NCI-H1105 (cell line): ENCODE measurements around the gene PRR33.

Experiments used
- DNase-seq: peaks from one replicate; lab custom pipeline; 2025; lab: John Stamatoyannopoulos, UW

PRR33 gene

DNA sequence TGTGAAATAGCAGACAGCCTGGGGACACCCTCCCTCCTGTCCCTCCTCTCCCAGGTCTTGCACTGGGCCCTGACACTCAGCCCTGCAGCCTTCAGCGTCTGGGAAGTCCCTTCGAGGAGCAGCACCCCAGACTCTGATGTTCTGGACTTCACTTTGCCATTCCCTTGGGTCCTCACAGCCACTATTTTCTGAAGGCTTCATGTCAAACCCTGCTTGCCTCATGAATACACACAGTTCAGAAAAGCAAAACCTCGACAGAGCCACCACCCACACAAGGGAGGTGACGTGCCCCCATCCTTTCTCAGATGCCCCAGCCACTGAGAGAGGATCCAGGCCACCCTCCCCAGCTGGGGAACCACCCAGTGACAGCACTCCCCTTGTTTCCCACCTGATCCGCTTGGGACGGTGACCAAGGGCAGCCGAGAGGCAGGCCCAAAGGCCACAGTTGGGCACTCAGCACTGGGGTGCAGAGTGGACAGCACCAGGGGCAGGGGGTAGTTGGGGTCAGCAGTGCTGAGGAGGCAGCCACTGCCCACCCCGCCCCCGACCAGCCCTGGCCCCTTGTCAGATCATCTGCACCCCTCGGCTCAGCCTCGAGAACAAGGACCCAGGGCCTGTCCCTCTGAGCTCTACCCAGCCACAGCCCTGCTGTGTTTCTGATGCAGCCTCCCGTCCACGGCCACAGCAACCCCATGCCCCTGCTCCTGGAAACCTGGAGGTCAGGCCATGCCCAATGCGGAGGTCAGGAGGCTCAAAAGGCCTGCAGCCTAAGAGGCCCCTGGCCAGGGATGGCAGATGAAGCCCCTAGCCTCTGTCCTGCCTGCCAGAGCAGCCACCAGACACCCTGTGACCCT is 24.7 kb upstream of the PRR33 start:
- DNase-seq, result no peak

DNA sequence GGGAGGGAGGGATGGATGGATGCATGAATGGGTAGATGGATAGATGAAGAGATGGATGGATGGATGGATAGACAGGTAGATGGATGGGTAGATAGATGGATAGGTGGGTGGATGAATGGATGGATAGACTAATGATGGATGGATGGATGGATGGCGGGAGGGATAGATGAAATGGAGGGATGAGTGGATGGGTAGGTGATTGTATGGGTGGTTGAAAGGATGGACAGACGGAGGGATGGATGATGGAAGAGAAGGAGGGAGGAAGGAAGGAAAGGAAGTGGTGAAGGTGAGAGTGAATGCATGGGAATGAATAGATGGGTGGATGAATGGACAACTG is 24.1 kb upstream of the PRR33 start:
- no peak for DNase-seq

DNA sequence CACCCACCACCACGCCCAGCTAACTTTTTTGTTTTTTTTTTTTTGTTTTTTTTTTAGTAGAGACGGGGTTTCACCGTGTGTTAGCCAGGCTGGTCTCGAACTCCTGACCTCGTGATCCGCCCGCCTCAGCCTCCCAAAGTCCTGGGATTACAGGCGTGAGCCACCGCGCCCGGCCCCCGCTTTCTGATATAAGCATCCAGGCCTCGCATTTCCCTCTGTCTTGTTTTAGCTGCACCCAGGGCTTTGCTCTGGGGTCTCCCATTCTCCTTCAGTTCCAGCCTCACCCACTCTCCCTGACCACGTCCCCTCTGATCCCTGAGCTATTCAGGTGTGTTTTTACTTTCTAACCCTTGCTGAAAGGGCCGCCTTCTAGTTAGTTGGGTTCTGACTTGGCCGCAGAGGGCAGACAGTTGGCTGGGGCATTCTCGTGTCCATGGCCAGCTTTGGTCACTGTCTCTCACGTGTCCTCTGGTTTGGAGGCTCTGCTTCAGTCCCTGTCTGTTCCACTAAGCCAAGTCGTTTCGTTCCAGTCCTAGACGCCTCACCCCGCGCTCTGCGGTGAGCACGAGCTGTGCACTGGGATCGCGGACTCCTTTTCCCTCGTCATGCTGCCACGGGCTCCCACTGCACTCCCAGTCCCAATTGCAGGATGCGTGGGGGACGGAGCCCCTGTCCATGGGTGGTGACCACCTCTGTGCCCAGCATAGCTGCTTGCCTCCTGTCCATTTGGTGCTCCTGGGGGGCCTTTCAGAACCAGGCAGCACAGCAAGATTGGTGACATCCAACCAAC is 21.8 kb upstream of the PRR33 start:
- DNase-seq, result no peak

DNA sequence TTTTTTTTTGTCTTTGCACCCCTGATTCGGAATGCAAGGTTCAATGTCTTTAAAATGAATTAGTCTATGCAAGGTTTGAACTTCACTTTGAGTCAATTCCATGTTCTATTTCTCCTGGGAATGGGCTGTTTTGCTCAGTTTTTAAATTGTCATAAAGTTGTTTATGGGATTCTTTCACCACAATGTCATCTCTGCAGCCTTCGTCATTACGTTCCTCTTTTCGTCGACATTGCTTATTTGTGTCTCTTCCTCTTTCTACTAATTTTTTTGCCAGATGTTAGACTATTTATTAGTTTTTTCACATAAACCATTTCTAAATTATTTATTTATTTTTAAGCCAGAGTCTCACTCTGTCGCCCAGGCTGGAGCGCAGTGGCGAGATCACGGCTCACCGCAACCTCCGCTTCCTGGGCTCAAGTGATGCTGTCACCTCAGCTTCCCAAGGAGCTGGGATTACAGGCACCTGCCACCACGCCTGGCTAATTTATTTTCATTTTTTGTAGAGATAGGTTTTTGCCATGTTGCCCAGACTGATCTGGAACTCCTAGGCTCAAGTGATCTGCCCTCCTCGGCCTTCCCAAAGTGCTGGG is 20.7 kb upstream of the PRR33 start:
- DNase-seq, result no peak

DNA sequence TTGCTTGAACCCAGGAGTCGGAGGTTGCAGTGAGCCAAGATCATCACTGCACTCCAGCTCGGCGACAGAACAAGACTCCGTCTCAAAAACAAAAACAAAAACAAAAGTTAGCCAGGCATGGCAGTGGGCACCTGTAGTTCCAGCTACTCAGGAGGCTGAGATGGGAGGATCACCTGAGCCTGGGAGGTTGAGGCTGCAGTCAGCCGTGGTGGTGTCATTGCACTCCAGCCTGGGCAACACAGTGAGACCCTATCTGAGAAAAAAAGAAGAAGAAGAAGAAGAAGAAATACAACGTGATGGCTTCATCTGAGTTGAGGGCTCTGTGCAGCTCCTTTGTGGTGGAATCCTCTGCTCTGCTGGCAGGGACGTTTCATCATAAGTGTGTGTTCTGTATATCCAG is 17.8 kb upstream of the PRR33 start:
- no peak for DNase-seq

DNA sequence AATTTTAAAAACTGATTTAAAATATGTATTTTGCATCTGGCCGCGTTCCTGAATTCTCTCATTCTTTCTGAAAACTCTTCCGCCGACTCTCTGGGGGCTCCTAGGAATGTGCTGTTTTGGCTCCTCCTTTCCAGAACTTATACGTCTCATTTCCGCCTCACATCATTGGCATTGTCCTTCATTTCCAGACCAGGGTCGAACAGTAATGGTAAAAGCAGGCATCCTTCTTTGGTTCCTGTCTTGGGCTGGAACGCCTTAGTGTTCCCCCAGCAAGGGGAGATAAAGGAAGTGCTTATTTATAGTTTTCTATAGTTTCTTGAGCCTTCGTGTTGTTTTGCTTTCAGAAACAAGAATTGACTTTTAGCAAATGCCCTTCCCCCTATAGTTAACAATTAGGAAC is 16.9 kb upstream of the PRR33 start:
- DNase-seq, result no peak

DNA sequence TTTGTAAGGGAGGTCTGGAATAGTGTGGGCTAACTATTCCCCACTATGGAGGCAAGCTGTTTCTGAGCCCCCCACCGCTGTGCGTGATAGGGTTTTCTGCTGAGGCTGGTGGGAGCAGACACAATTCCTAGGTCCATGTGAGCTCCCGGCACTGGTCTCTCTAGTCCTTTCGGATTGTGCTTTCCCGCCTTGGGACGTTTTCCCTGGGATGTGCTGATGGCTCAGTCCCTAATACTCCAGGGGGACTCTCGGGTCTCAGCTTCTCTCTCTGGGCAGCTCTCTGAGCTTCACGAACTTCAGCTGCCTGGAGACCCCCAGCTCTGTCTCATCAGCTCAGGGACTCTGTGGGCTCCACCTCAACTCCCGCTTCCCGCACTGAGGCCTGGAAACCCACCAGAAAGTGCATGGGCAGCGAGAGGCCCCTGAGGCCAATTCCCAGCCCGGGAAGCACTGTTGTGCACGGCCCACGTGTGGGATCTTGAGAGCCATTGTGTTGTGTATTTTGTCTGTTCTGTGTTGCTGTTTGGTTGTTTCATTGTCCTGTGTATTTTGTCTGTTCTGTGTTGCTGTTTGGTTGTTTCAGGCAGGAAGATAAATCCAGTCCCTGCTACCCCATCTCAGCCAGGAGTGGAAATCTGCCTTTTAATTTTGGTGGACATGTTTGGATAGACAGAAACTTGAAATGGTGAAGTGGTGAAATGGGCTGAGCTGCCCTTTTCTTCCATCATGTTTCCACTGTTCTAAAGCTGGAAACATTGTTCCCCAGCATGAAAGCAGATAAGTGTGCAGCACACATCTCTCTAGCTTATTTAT is 15.1 kb upstream of the PRR33 start:
- DNase-seq, result no peak

DNA sequence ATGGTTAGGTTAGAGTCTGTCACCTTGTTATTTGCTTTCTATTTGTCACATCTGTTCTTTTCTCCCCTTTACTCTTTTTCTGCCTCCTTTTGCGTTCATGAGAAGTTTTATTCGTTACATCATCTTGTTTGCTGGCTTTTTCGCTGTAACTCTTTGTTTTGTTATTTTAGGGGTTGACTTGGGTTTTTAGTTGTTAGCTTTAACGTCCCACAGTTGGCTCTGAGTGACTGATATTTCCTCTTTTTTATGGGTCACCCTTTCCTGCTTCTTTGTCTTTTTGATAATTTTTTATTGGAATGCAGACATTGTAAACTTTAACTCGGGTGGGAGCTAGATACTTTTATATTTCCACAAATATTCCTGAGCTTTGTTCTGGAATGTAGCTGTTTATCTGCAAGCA is 14.5 kb upstream of the PRR33 start:
- no peak for DNase-seq

DNA sequence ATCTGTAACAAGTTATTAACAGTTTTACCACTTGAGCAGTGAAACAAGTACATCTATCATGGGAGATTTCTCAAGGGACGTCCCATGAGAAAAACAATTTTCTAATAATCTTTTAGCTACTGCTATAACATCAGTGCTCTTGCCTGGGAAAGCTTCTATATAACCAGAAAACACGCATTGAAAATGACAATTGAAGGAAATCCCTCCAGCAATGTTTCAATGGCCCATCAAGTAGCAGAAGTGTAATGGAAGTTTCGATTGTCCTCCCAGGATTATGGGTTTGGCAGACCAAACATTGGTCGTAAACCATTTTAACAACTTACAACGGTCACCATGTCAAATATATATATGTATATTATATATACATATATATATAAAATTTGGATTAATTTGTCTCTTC is 8.0 kb upstream of the PRR33 start:
- DNase-seq, result no peak

DNA sequence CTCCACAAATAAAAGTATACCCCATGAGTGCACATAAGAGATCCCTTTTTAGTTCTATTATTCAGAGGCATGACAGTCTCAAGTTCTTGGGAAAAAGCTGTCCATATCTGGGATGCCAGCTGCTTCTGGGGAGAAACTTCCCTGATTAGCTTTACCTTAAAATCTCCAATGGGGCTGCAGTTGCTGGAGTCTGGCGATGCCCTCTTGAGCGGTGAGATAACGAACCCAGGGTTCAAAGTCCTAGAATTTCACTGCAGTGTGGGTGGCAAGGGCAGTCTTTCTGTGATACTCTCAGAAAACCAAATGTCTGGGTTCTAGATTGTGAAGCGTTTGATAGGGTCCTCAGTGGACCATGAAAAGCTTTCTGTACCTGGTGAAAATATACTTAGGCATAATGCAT is 7.4 kb upstream of the PRR33 start:
- no peak for DNase-seq

DNA sequence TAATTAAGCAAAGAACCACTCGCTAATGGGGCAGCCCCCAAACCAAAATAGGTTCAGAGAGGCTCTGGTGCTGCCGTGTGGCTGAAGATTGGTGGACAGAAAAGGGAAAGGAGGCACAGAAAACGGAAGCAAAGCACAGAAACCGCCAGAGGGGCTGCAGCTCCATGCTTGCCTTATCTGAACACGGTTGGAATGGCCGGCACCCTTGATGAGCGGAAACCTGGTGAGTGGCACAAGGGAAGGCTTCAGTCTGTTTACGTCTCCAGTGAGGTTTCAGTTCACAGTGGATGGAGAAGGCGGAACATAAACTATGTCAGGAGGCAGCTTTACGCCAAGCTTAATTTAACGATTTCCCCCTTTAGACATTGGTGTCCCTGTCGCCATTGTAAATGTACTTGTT is 5.2 kb upstream of the PRR33 start:
- DNase-seq, result no peak

DNA sequence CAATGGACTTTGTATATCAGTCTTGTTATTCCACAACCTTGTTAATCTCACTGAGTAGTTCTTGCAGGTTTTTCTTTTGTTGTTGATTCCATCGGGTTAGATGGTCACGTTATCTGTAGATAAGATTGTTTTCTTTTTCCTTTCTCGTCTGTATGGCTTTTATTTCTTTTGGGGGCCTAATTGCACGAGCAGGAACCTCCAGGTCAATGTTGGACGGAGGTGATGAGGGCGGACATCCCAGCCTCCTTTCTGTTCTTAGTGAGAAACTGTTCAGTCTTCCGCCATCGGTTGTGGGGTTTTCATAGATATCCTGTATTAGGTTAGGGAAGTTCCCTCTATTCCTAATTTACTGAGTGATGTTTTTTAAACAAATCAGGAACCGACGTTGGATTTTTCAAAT is 4.8 kb upstream of the PRR33 start:
- no peak for DNase-seq

DNA sequence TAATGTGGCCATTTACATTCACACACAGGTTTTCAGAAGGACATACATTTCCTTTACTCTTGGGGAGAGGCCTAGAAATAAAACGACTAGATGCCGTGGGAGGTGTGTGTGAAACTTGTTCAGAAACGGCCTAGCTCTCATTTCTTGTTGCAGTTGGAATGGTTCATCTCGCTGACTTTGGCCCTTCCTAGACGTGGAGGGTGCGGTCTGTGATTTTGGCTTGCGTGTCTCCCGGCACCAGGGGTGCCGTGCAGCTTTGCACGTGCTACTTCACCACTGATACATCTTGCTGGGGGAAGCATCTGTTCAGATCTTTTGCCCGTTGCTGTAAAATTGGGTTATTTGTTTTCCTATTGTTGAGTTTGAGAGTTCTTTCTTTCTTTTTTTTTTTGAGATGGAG is 3.1 kb upstream of the PRR33 start:
- DNase-seq, result no peak

DNA sequence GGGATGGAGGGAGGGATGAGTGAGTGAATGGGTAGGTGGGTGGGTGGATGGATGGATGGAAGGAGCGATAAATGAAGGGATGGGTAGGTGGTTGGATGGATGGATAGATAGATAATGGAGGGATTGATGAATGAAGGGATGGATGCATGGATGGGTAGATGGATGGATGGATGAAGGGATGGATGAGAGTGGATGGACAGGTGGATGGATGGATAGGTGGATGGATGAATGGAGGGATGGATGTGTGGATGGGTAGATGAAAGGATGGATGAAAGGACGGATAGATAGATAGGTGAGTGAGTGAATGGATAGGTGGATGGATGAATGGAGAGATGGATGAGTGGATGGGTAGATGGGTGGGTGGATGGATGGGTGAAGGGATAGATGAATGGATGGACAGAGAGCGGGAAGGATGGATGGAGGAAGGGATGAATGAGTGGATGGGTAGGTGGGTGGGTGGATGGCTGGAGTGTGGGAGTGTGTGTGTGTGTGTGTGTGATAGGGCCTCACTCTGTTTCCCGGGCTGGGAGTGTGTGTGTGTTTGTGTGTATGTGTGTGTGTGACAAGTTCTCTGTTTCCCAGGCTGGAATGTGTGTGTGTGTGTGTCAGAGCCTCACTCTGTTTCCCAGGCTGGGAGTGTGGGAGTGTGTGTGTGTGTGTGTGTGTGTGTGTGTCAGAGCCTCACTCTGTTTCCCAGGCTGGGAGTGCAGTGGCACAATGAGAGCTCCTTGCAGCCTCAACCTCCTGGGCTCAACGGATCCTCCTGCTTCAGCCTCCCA is 2.1 kb upstream of the PRR33 start:
- DNase-seq, result no peak

DNA sequence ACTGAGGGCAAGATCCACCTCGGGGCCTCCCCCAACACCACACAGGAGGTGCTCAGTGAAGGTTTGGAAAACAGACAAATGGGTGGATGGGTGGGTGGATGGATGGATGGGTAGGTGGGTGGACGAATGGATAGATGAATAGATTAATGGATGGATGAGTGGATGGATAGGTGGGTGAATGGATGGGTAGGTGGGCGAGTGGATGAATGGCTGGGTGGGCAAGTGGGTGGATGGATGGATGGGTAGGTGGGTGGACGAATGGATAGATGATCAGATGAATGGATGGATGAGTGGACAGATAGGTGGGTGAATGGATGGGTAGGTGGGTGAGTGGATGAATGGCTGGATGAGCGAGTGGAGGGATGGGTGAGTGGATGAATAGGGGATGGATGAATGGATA is 863 bp upstream of the PRR33 start:
- no peak for DNase-seq

DNA sequence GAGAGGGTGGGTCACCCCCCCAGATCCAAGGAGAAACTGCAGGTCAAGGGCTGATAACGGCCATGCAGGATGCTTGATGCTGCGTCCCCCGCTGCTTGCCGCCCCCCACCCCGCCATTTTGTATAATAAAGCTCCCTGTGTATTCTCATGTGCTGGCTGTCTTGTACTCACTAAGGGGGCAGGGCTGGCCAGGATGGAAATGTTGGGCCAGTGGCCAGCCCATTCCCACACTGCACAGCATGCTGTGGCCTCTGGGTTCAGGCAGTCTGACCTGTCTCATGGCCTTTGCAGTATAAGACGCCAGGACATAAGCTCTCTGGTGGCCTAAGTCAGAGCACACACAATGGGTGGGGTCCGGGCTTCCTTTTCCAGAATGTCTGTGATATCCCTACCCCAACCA is 421 bp upstream of the PRR33 start:
- no peak for DNase-seq

DNA sequence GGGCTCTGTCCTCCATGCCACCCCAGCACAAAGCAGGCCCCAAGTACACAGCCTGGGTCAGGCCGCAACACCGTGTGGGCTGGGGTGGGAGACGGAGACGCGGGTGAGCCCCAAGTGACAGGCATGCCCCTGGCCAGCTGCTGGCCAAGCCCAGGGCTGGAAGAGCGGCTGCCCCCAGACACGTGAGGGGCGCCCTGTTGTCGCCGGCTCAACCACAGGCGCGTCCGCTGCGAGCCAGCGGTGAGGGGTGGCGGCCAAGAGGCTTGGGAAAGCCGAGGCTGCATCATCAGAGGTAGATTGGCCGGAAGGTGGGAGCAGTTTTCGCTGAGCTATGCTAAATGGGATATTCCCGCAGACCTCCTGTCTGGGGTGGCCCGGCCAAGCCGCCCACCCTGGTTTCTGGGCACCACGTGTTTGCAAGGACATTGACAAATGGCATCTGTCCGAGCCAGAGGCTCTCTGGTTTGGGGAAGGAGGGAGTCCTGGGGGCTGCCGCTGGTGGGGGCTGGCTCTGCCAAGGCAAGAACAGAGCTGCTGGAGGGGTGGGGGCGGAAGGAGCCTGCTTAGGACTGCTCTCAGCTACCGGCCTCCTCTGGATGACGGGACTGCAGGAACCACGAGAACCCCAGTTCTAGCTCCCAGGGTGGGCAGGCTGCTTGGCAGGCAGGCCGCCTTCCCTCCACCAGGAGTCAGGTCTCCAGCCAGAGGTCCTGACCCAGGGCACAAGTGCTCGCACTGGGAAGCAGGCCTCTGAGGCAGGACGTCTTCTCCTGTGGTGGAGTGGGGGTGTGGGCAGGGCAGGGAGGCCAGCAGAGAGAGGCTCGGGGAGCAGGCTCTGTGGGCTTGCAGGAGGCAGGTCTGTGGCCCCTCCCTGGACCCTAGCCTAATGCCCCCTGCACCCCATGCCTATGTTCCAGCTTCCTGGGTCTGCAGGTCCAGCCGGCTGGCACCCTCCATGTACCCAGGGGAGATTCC is 552 bp downstream of the PRR33 start:
- DNase-seq, result no peak

DNA sequence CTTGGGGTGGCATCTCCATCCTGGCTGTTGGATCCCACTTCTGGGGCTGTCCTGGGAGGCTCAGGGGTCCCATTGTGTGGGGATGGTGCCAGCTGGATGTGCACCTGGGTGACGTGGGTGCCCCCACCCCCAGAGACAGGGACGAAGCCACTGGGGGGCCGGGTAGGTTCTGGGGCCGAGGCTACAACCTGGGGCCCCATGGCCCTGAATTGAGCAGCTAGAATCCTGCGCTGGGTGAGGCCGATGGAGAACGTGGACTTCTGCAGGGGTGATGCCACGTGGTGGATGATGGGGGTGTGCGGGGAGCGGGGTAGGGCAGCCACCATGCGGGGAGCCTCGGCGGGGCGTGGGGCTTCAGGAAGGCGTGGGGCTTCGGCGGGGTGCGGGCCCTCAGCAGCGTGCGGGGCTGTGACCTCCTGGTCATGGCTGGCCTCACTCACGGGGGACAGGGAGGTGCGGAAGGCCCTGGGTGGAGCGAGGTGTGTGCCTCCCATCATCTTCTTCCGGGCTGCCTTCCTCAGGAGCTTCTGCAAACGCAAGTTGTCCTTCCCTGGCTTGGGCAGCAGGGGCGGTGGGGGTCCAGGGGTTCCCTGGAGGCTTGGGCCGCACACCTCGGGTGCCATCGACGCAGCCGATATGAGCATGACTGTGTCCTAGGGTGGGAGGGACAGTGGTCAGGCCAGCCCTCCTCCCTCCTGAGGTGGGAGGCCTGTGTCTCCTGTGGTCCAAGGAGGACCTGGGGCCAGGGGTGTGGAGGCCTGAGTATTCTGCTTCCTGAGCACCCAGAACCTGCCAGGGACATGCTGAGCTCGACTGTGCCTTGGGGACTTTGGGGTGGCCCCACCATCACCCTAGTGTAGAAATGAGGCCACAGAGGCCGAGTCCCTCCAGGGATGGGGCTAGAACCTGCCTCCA is 1.5 kb downstream of the PRR33 start:
- no peak for DNase-seq

DNA sequence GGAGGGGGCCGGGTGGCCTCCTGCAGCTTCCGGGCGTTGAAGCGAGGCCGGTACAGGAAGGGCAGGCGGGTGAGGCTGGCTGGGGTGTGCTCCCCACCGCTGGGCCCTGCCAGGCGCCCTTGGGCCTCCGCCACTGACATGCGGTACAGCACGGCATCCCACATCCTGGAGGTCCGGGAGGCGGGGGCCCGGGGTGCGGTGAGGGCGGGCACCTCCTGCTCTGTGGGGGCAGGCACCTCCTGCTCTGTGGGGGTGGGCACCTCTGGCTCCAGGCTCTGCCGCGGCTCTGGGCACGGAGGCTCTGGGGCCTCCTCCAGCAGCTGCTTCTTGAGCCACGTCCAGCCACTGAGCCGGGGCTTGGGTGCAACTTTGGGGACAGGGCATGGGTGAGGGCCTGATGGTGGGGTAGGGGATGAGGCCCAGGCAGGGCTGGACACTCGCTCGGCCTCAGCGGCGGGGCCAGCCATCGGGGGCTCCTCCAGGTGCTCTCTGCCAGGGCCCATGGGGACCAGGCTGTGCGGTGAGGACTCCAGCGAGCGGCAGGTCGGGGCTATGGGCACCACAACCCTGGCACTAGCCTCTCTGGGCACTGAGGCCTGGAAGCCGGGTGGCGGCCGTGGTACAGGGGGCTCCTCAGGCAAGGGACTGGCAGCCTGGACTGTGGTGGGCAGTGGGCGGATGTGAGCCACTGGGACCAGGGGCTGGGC is 2.3 kb downstream of the PRR33 start:
- no peak for DNase-seq
